Stimulated activated CD4-positive, alpha-beta T cell treated with anti-CD3 and anti-CD28 coated beads, Interleukin-2, amount 100 ng/mL, for 48 hours (primary cell): ENCODE measurements around the gene WWP2.
"Not testable (repeated sequence)": the region's sequence is repeated elsewhere in the genome, so short reads cannot be mapped to it uniquely, and the experiment has no call there.

ENCODE experiments used
- DNase-seq, 2 donors: peaks; one replicate each; pipeline ENCODE4 v3.0.0-alpha.2; 2020

The WWP2 gene

GRCh38 chr16:69930117-69930776, 168.1 kb downstream of the WWP2 start:
- DNase-seq: peak; percentile 49 to 50

- DNase-seq: no peak
Measured at GRCh38 chr16:69931631-69932030, 169.5 kb downstream of the WWP2 start.

DNA sequence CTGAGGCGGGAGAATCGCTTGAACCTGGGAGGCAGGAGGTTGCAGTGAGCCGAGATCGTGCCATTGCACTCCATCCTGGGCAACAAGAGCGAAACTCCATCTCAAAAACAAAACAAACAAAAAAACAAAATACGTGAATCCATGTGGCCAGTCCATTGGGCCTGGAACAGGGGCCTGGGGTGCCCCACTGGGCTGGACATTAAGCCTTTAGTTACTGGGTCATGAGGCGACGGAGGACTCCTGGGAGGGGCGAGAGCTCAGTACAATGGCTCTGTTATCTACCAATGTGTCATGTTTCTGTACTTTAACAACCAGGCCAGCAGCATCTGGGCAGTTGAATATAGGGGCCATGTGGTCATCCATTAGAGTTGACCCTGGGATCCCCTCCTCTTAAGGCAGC, 170.1 kb downstream of the WWP2 start:
- no peak for DNase-seq

GRCh38 chr16:69932691-69933392, 170.7 kb downstream of the WWP2 start:
- no peak for DNase-seq

GRCh38 chr16:69934044-69934443, 171.9 kb downstream of the WWP2 start:
- DNase-seq: no peak

GRCh38 chr16:69934751-69935150, 172.6 kb downstream of the WWP2 start:
- DNase-seq: no peak

DNA sequence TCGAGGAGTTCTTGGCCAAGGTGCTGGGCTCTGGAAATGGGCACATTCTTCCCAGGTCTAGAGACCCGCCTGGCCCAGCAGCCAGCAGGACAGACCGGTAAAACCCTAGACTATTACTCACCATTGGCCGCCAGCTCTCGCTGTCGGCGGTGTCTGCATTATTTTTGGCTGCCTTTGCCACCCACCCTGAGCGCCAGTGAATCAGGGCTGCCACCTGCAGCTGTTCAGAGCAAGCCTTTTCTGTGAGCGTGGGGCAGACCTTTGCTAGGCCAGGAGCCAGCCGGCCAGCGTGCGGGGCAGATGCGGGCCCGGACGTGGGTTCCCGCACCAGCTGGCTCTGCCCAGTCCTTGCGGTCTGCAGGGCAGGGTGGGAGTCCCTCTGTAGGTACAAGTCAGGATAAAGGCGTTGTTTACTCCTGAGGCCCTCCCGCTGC, 173.2 kb downstream of the WWP2 start:
- no peak for DNase-seq

- no peak for DNase-seq
Measured at GRCh38 chr16:69935740-69936139, 173.6 kb downstream of the WWP2 start.

DNA sequence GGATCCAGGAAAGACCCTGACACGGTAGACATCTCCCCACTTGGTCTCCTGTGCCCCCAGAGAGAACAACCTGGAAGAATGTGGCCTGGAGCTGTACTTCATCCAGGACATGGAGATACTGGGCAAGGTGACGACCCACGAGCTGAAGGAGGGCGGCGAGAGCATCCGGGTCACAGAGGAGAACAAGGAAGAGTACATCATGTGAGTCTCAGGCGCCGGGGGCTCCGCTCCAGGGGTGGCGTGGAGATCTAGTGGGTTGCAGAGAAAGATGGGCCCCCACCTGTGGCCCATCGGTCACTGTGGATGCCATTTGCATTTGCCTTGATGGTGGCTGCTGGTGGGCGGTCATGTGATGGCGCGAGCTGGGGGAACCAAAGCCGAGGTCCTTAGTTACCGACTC, 174.1 kb downstream of the WWP2 start:
- no peak for DNase-seq

DNA sequence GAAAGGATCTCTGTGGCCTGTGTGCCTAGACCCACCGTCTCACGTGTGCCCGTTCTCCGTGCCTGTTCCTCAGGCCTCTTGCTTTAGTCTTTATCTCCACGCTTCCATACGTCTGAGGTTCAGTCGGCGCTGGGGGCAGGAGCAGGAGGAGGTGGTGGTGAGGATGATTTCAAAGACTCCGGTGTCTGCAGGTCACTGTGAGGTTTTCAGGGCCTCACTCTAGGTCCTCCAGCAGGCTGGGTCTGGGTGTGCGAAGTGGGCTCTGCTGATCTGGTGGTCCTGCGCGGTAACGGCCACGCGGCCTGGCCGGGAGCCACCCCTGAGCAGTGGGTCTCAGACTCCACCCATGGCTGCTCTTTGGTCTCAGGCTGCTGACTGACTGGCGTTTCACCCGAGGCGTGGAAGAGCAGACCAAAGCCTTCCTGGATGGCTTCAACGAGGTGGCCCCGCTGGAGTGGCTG, 174.6 kb downstream of the WWP2 start:
- DNase-seq: no peak

GRCh38 chr16:69937465-69937951, 175.4 kb downstream of the WWP2 start:
- DNase-seq: no peak

DNA sequence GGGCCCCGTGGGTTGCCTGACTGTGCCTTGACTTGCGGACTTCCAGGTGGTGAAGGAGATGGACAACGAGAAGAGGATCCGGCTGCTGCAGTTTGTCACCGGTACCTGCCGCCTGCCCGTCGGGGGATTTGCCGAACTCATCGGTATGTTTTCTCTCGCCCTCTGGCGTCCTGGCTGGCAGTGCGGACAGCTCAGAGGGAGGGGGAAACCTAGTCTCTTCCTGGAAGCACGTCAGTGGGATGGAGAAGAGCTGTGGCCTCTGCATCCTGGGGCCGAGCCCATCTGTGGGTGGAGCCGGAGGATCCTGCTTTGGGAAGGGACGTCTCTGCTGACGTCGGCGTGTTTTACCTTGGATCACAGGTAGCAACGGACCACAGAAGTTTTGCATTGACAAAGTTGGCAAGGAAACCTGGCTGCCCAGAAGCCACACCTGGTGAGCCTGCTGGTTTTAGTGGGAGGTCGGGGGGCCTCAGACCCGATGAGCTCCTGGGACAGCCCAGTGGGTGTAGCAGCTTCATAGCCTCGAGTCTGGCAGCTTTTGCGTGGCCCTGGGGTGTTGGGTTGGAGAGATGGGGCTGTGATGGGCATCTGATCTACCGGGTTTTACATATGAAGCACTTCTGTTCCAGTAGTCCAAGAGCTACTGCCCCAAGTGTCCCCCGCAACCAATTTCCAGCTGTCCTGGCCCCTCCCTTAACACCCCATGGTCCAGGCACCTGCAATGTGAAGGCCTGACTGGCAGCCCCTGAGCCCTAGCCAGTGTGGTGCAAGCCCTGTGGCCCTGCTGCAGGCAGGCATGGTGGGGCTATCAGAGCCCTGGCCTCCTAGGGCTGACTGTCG, 177.1 kb downstream of the WWP2 start:
- no peak for DNase-seq

DNA sequence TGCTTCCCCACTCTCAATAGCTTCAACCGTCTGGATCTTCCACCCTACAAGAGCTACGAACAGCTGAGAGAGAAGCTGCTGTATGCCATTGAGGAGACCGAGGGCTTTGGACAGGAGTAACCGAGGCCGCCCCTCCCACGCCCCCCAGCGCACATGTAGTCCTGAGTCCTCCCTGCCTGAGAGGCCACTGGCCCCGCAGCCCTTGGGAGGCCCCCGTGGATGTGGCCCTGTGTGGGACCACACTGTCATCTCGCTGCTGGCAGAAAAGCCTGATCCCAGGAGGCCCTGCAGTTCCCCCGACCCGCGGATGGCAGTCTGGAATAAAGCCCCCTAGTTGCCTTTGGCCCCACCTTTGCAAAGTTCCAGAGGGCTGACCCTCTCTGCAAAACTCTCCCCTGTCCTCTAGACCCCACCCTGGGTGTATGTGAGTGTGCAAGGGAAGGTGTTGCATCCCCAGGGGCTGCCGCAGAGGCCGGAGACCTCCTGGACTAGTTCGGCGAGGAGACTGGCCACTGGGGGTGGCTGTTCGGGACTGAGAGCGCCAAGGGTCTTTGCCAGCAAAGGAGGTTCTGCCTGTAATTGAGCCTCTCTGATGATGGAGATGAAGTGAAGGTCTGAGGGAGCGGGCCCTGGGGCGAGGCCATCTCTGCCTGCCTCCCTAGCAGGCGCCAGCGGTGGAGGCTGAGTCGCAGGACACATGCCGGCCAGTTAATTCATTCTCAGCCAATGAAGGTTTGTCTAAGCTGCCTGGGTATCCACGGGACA, 177.9 kb downstream of the WWP2 start:
- no peak for DNase-seq

GRCh38 chr16:69940676-69941075, 178.5 kb downstream of the WWP2 start:
- DNase-seq: no peak

- DNase-seq: no peak
Measured at GRCh38 chr16:69941251-69942098, 179.3 kb downstream of the WWP2 start.

DNA sequence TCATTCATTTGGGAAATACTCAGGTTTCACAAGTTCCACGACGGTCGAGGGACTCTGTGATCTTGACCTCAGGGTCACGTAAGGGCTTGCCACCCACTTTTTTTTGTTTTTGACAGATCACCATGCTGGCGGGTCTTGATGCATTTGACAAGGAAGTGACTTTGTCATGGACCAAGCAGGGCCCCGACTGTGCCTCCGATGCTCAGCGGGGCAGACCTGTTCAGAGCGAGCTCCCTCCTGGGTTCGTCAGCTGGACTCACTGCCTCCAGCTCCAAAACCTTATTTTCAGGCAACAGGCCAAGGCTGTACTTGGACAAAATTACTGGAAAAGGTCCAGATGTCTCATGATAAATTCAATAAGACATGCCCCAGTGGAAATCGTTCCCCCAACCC, 180.0 kb downstream of the WWP2 start:
- DNase-seq: no peak

GRCh38 chr16:69942627-69943170, 180.6 kb downstream of the WWP2 start:
- no peak for DNase-seq

GRCh38 chr16:69943241-69944036, 181.3 kb downstream of the WWP2 start:
- not testable (repeated sequence) for DNase-seq

DNA sequence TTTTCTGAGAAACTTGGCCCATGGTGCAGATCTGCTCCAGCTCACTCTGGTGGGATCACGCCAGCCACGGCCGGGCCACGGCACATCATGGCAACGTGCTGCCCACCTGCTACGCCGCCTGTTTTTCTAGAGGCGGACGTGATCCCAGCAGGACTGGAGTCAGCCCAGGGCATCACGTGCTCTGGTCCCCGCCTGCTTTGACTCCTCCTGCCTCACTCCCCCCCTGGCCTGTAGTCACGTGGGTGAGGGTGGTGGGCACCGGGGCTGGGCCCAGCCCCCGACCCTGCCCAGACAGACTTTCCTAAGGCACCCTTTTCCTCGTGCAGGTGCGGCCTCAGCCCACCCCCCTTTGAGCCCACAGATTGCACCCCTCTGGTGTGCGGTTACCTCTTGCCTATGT, 188.3 kb downstream of the WWP2 start:
- DNase-seq: not testable (repeated sequence)

GRCh38 chr16:69951017-69951671, 189.0 kb downstream of the WWP2 start, which contains the start of gene CLEC18A:
Gene CLEC18A (plus strand): TSS chr16:69951334. CDS start chr16:69951367, 33 bp downstream.
- not testable (repeated sequence) for DNase-seq
